HepG2 (cell line): ENCODE data around the gene STK25. TPM values are rescaled to one million over a fixed set of nuclear protein-coding genes. Genes with fewer than 3 reads are reported as not detected.
A peak's percentile ranks its signal among the peaks of the same experiment; 100 is the strongest.

Source experiments
- AGO1 ChIP-seq: fragments of 200-400 bp; formaldehyde crosslinking; IDR thresholded peaks from 2 replicates; pipeline ENCODE4 v1.6.1; 2017; ENCODE audit warnings: mild to moderate bottlenecking, low read depth, low read length, moderate library complexity; ENCODE audit not compliant: poor library complexity, severe bottlenecking
- BCL3 ChIP-seq: sonication (generic); formaldehyde crosslinking; IDR thresholded peaks from 2 replicates; pipeline ENCODE4 v1.5.1; 2020; ENCODE audit warnings: mild to moderate bottlenecking, missing genetic modification reagents, moderate library complexity
- ETV5 ChIP-seq: IDR thresholded peaks from 2 replicates; pipeline ENCODE4 v1.6.1; 2018; ENCODE audit warnings: missing biosample characterization, missing genetic modification reagents, inconsistent platforms, borderline replicate concordance
- GTF2F1 ChIP-seq: fragments of 150-350 bp; IDR thresholded peaks from 2 replicates; pipeline ENCODE4 v1.6.1; 2014; ENCODE audit warnings: low read length
- LBX2 ChIP-seq: sonication (generic); formaldehyde crosslinking; IDR thresholded peaks from 2 replicates; pipeline ENCODE4 v1.5.0; 2020; ENCODE audit warnings: missing genetic modification reagents, mild to moderate bottlenecking, borderline replicate concordance
- NCOA2 ChIP-seq: sonication (generic); formaldehyde crosslinking; IDR thresholded peaks from 2 replicates; pipeline ENCODE4 v1.8.0; 2022; ENCODE audit warnings: inconsistent platforms
- TCF7L2 ChIP-seq: IDR thresholded peaks from 2 replicates; pipeline ENCODE4 v1.6.1; 2011; ENCODE audit warnings: mild to moderate bottlenecking, low read depth, low read length, moderate library complexity
- TOPORS ChIP-seq: sonication (generic); formaldehyde crosslinking; IDR thresholded peaks from 2 replicates; pipeline ENCODE4 v1.8.0; 2023; ENCODE audit warnings: mild to moderate bottlenecking, missing genetic modification reagents
- ZFP91 ChIP-seq: sonication (generic); formaldehyde crosslinking; IDR thresholded peaks from 2 replicates; pipeline ENCODE4 v1.9.0; 2022; ENCODE audit warnings: missing genetic modification reagents, mild to moderate bottlenecking, borderline replicate concordance
- ZNF207 ChIP-seq: fragments of 450-650 bp; IDR thresholded peaks from 2 replicates; pipeline ENCODE4 v1.6.1; 2016; ENCODE audit warnings: antibody characterized with exemption, borderline replicate concordance
- ZNF264 ChIP-seq: sonication (generic); formaldehyde crosslinking; IDR thresholded peaks from 2 replicates; pipeline ENCODE4 v1.4.0; 2020; ENCODE audit warnings: missing genetic modification reagents
- ZNF598 ChIP-seq: sonication (generic); formaldehyde crosslinking; IDR thresholded peaks from 2 replicates; pipeline ENCODE4 v1.5.1; 2020; ENCODE audit warnings: mild to moderate bottlenecking, missing genetic modification reagents, borderline replicate concordance
- ZNF615 ChIP-seq: sonication (generic); formaldehyde crosslinking; IDR thresholded peaks from 2 replicates; pipeline ENCODE4 v1.5.0; 2020; ENCODE audit warnings: mild to moderate bottlenecking, missing genetic modification reagents, borderline replicate concordance
- ZNF777 ChIP-seq: sonication (generic); formaldehyde crosslinking; IDR thresholded peaks from 2 replicates; pipeline ENCODE4 v1.4.0; 2020; ENCODE audit warnings: missing genetic modification reagents
- polyA plus RNA-seq, 8 experiments: library from polyadenylated mRNA; depleted of rRNA in 3 of 8; stranded (reverse) in 7 of 8; unstranded in 1 of 8; fragments of >200 nt; fragmentation: Illumina TruSeq in 4 of 8; extraction: Trizol in 4 of 8; gene quantifications; 2 replicates each; pipeline versions ENCODE4 v1.2.1 to v1.2.3, GENCODE V29; 2011 to 2016; ENCODE audit warnings: low read depth in 4 of 8, missing spikeins in 1 of 8, mixed read lengths in 1 of 8; ENCODE audit not compliant: insufficient read depth in 1 of 8
- total RNA-seq, 5 experiments: library from RNA; depleted of rRNA; stranded (reverse); fragments of >200 nt; fragmentation: Illumina TruSeq; extraction: Trizol; gene quantifications; 2 replicates each; pipeline ENCODE4 v1.2.3, GENCODE V29; 2016; ENCODE audit warnings: low read depth in 1 of 5
- TF ChIP-seq, protein P1 (sequence below): sonication (generic); formaldehyde crosslinking; IDR thresholded peaks from 2 replicates; pipeline ENCODE4 v1.4.0; 2020; ENCODE audit warnings: mild to moderate bottlenecking, missing genetic modification reagents, borderline replicate concordance
- TF ChIP-seq, protein P2 (sequence below): sonication (generic); formaldehyde crosslinking; IDR thresholded peaks from 2 replicates; pipeline ENCODE4 v1.4.0; 2020; ENCODE audit warnings: missing genetic modification reagents, mild to moderate bottlenecking, borderline replicate concordance

Gene STK25
- total and polyA plus RNA-seq, 2 of the 13 experiments (the other 11 are each of a cell fraction or from before 2014, with no cell fraction given): 177 to 481 TPM

GRCh38 chr2:241479026-241479898, 29.1 kb downstream of the STK25 start (continued):
- TF ChIP-seq, protein P1, sequence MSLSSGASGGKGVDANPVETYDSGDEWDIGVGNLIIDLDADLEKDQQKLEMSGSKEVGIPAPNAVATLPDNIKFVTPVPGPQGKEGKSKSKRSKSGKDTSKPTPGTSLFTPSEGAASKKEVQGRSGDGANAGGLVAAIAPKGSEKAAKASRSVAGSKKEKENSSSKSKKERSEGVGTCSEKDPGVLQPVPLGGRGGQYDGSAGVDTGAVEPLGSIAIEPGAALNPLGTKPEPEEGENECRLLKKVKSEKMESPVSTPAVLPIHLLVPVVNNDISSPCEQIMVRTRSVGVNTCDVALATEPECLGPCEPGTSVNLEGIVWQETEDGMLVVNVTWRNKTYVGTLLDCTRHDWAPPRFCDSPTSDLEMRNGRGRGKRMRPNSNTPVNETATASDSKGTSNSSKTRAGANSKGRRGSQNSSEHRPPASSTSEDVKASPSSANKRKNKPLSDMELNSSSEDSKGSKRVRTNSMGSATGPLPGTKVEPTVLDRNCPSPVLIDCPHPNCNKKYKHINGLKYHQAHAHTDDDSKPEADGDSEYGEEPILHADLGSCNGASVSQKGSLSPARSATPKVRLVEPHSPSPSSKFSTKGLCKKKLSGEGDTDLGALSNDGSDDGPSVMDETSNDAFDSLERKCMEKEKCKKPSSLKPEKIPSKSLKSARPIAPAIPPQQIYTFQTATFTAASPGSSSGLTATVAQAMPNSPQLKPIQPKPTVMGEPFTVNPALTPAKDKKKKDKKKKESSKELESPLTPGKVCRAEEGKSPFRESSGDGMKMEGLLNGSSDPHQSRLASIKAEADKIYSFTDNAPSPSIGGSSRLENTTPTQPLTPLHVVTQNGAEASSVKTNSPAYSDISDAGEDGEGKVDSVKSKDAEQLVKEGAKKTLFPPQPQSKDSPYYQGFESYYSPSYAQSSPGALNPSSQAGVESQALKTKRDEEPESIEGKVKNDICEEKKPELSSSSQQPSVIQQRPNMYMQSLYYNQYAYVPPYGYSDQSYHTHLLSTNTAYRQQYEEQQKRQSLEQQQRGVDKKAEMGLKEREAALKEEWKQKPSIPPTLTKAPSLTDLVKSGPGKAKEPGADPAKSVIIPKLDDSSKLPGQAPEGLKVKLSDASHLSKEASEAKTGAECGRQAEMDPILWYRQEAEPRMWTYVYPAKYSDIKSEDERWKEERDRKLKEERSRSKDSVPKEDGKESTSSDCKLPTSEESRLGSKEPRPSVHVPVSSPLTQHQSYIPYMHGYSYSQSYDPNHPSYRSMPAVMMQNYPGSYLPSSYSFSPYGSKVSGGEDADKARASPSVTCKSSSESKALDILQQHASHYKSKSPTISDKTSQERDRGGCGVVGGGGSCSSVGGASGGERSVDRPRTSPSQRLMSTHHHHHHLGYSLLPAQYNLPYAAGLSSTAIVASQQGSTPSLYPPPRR (CRISPR knock-in tag): no peak
- TF ChIP-seq LBX2 (CRISPR knock-in tag) (no peak; the same call in 1 of the 2 replicates), AGO1 (no peak), NCOA2 (CRISPR knock-in tag) (no peak), ZNF207 (no peak), ETV5 (peak; percentile 44; the same call in 1 of the 2 replicates), TOPORS (no peak), ZFP91 (CRISPR knock-in tag) (peak; percentile 65; the same call in 1 of the 2 replicates), BCL3 (CRISPR knock-in tag) (no peak; the same call in 1 of the 2 replicates), TCF7L2 (no peak), ZNF615 (no peak), ZNF777 (no peak), ZNF264 (CRISPR knock-in tag) (no peak), GTF2F1 (no peak), ZNF598 (CRISPR knock-in tag) (no peak)
- TF ChIP-seq, protein P2, sequence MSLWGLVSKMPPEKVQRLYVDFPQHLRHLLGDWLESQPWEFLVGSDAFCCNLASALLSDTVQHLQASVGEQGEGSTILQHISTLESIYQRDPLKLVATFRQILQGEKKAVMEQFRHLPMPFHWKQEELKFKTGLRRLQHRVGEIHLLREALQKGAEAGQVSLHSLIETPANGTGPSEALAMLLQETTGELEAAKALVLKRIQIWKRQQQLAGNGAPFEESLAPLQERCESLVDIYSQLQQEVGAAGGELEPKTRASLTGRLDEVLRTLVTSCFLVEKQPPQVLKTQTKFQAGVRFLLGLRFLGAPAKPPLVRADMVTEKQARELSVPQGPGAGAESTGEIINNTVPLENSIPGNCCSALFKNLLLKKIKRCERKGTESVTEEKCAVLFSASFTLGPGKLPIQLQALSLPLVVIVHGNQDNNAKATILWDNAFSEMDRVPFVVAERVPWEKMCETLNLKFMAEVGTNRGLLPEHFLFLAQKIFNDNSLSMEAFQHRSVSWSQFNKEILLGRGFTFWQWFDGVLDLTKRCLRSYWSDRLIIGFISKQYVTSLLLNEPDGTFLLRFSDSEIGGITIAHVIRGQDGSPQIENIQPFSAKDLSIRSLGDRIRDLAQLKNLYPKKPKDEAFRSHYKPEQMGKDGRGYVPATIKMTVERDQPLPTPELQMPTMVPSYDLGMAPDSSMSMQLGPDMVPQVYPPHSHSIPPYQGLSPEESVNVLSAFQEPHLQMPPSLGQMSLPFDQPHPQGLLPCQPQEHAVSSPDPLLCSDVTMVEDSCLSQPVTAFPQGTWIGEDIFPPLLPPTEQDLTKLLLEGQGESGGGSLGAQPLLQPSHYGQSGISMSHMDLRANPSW (CRISPR knock-in tag): no peak; the same call in 1 of the 2 replicates
